ENCODE data around the gene MTHFS.

DNA sequence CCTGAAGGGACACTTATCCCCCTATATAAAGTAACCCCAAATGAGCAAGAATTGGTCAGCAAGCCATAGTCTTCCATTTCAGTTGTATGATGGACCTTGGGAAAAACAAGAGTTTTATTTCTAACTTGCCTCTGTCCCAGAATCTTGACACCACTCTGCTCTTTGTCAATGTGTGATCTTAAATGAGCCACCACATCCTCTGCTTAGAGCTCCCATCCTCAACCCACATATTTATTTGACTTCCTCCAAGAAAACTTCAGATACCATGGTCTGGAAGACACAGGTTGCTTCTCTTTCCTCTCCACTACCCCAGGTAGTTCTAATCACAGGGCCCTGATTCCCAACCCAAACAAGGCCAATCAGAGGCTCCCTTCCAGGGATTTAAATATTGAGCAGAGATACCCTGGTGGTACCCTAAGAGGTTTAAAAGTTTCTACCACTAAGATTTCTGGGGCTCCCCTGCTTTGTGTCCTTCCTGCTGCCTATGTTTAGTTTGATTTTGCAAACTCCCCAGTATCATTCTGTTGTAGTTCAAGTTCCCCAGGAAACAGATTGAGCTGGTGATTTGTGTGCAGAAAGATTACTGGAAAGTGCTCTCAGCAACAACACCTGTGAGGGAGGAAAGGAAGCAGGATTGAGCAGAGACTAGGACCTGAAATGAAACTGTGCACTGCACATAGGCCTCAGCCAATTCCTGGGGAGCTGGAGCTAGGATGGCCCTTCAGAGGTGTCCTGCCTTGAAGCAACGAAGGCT, 64.3 kb downstream of the MTHFS start:
- TF ChIP-seq, protein P1, sequence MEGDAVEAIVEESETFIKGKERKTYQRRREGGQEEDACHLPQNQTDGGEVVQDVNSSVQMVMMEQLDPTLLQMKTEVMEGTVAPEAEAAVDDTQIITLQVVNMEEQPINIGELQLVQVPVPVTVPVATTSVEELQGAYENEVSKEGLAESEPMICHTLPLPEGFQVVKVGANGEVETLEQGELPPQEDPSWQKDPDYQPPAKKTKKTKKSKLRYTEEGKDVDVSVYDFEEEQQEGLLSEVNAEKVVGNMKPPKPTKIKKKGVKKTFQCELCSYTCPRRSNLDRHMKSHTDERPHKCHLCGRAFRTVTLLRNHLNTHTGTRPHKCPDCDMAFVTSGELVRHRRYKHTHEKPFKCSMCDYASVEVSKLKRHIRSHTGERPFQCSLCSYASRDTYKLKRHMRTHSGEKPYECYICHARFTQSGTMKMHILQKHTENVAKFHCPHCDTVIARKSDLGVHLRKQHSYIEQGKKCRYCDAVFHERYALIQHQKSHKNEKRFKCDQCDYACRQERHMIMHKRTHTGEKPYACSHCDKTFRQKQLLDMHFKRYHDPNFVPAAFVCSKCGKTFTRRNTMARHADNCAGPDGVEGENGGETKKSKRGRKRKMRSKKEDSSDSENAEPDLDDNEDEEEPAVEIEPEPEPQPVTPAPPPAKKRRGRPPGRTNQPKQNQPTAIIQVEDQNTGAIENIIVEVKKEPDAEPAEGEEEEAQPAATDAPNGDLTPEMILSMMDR (conservative IDR thresholded peaks at IDR 0.05 in 1 of 2, IDR thresholded peaks at IDR 0.05 in 1 of 2; ENCODE audit: low read depth in 1 of 2, low read length in 2 of 2): no peak
- TF ChIP-seq EZH2 (IDR thresholded peaks at IDR 0.05; ENCODE audit: low read length, missing control alignments): no peak
